OCI-LY1 (cell line): ENCODE measurements around the gene ALG8.

Experiments used
- H2AFZ ChIP-seq: fragments of 200-600 bp; sonication (generic), shearing (Covaris generic); 2 replicates; pipeline ENCODE4 v1.6.0; 2014; ENCODE audit warnings: antibody characterized with exemption, mild to moderate bottlenecking, low read length
- H3F3A ChIP-seq: fragments of 200-600 bp; sonication (generic), shearing (Covaris generic); 2 replicates; pipeline ENCODE4 v1.6.0; 2014; ENCODE audit warnings: mild to moderate bottlenecking, antibody characterized with exemption, low read length, moderate library complexity; ENCODE audit not compliant: insufficient read depth
- H3K27ac ChIP-seq: fragments of 200-600 bp; sonication (generic); 2 replicates; pipeline ENCODE4 v1.5.1; 2014; ENCODE audit warnings: low read length, mixed run types, mild to moderate bottlenecking, low read depth; ENCODE audit not compliant: poor library complexity, severe bottlenecking
- H3K27me3 ChIP-seq: fragments of 200-600 bp; sonication (generic); 2 replicates; pipeline ENCODE4 v1.6.0; 2014; ENCODE audit warnings: antibody characterized with exemption, mild to moderate bottlenecking, low read length, moderate library complexity; ENCODE audit not compliant: insufficient read depth
- H3K36me3 ChIP-seq: fragments of 200-600 bp; sonication (generic); 2 replicates; pipeline ENCODE4 v1.6.1; 2014; ENCODE audit warnings: mild to moderate bottlenecking, antibody characterized with exemption, low read length, moderate library complexity, mixed read lengths; ENCODE audit not compliant: insufficient read depth
- H3K4me1 ChIP-seq: fragments of 200-600 bp; sonication (generic); 2 replicates; pipeline ENCODE4 v1.5.1; 2014; ENCODE audit warnings: mild to moderate bottlenecking, low read length, moderate library complexity; ENCODE audit not compliant: insufficient read depth, severe bottlenecking
- H3K4me2 ChIP-seq: fragments of 200-600 bp; sonication (generic), shearing (Covaris generic); 2 replicates; pipeline ENCODE4 v1.6.1; 2014; ENCODE audit warnings: low read length
- H3K4me3 ChIP-seq: fragments of 200-600 bp; sonication (generic); 2 replicates; pipeline ENCODE4 v1.5.1; 2014; ENCODE audit warnings: low read length, low read depth, mild to moderate bottlenecking, mixed read lengths; ENCODE audit not compliant: poor library complexity, severe bottlenecking
- H3K79me2 ChIP-seq: fragments of 200-600 bp; shearing (Covaris generic); 2 replicates; pipeline ENCODE4 v1.6.1; 2016; ENCODE audit warnings: mixed run types, low read length, mixed read lengths; ENCODE audit not compliant: insufficient read depth
- H3K9ac ChIP-seq: fragments of 200-600 bp; sonication (generic), shearing (Covaris generic); 2 replicates; pipeline ENCODE4 v1.6.1; 2014; ENCODE audit warnings: mild to moderate bottlenecking, low read length, mixed read lengths
- H3K9me2 ChIP-seq: fragments of 200-600 bp; sonication (generic), shearing (Covaris generic); 2 replicates; pipeline ENCODE4 v1.6.1; 2014; ENCODE audit warnings: low read depth, mild to moderate bottlenecking, low read length, mixed read lengths
- H3K9me3 ChIP-seq: fragments of 200-600 bp; shearing (Covaris generic); 2 replicates; pipeline ENCODE4 v1.6.1; 2014; ENCODE audit warnings: low read length, mixed read lengths
- H4K20me1 ChIP-seq: fragments of 200-600 bp; sonication (generic), shearing (Covaris generic); 2 replicates; pipeline ENCODE4 v1.6.0; 2016; ENCODE audit warnings: mild to moderate bottlenecking, low read length; ENCODE audit not compliant: insufficient read depth
- EZH2 ChIP-seq: fragments of 200-600 bp; sonication (generic), shearing (Covaris generic); IDR thresholded peaks from 2 replicates; pipeline ENCODE4 v1.8.0; 2017; ENCODE audit warnings: borderline replicate concordance, mixed run types, mild to moderate bottlenecking, antibody characterized with exemption, low read length, moderate library complexity, mixed read lengths
- TF ChIP-seq, protein P1 (sequence below): fragments of 200-600 bp; sonication (generic), shearing (Covaris generic); IDR thresholded peaks from 2 replicates; pipeline ENCODE4 v1.5.1; 2017; ENCODE audit warnings: mild to moderate bottlenecking, antibody characterized with exemption, low read length, moderate library complexity, mixed read lengths

The ALG8 gene

GRCh38 chr11:78071717-78072116, 67.7 kb downstream of the ALG8 start:
- Histone ChIP-seq H3K27ac (no peak overlapping the region), H3K4me2 (no peak overlapping the region), H3K27me3 (no peaks in the 10 kb centered on the region), H4K20me1 (no peaks in the 10 kb centered on the region), H3K36me3 (peaks cover 59% of the 10 kb centered on the region), H3K79me2 (peaks cover 27% of the 10 kb centered on the region), H3K4me3 (no peak overlapping the region), H3K9ac (no peak overlapping the region), H3K9me3 (no peaks in the 10 kb centered on the region), H3F3A (no peaks in the 10 kb centered on the region), H2AFZ (no peak overlapping the region), H3K4me1 (peaks cover 5% of the 10 kb centered on the region), H3K9me2 (no peaks in the 10 kb centered on the region)
- no peak for TF ChIP-seq EZH2
- TF ChIP-seq, protein P1, sequence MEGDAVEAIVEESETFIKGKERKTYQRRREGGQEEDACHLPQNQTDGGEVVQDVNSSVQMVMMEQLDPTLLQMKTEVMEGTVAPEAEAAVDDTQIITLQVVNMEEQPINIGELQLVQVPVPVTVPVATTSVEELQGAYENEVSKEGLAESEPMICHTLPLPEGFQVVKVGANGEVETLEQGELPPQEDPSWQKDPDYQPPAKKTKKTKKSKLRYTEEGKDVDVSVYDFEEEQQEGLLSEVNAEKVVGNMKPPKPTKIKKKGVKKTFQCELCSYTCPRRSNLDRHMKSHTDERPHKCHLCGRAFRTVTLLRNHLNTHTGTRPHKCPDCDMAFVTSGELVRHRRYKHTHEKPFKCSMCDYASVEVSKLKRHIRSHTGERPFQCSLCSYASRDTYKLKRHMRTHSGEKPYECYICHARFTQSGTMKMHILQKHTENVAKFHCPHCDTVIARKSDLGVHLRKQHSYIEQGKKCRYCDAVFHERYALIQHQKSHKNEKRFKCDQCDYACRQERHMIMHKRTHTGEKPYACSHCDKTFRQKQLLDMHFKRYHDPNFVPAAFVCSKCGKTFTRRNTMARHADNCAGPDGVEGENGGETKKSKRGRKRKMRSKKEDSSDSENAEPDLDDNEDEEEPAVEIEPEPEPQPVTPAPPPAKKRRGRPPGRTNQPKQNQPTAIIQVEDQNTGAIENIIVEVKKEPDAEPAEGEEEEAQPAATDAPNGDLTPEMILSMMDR: no peak

DNA sequence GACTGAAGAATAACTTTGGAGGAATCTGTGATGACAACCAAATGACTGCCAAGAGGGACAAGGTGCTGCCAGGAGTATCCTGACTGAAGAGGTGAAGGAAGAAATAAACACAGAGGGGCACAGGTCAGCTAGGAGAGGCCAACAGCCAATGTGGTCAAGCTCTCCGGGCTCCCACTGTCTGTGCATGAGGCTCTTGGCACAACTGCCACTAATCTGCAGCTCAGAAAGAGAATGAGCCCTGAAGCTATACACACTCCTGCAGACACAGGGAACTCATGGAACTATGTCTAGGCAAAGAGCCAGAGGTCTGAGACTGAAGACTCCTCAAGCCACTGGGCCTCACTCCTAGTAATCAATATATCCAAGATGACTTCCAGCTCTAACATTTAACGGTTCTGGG, 68.8 kb downstream of the ALG8 start:
- H3K79me2 ChIP-seq: peaks cover 17% of the 10 kb centered on the region
- no peak overlapping the region for H3K4me3 ChIP-seq
- no peaks in the 10 kb centered on the region for H3K4me1 ChIP-seq
- no peak overlapping the region for H3K4me2 ChIP-seq
- no peaks in the 10 kb centered on the region for H4K20me1 ChIP-seq
- no peaks in the 10 kb centered on the region for H3F3A ChIP-seq
- peaks cover 56% of the 10 kb centered on the region for H3K36me3 ChIP-seq
- no peaks in the 10 kb centered on the region for H3K9me3 ChIP-seq
- no peaks in the 10 kb centered on the region for H3K27me3 ChIP-seq
- H2AFZ ChIP-seq: no peak overlapping the region
- TF ChIP-seq, protein P1: no peak
- no peak for TF ChIP-seq EZH2
- no peaks in the 10 kb centered on the region for H3K9me2 ChIP-seq
- no peak overlapping the region for H3K9ac ChIP-seq
- no peak overlapping the region for H3K27ac ChIP-seq

GRCh38 chr11:78069465-78069864, 70.0 kb downstream of the ALG8 start:
- no peaks in the 10 kb centered on the region for H3F3A ChIP-seq
- H3K9ac ChIP-seq: no peak overlapping the region
- H3K27ac ChIP-seq: no peak overlapping the region
- no peaks in the 10 kb centered on the region for H3K4me1 ChIP-seq
- peaks cover 6% of the 10 kb centered on the region; the same call in 1 of the 2 replicates for H3K79me2 ChIP-seq
- H3K27me3 ChIP-seq: no peaks in the 10 kb centered on the region
- H3K4me3 ChIP-seq: no peak overlapping the region
- H3K36me3 ChIP-seq: peaks cover 54% of the 10 kb centered on the region
- no peaks in the 10 kb centered on the region for H3K9me2 ChIP-seq
- no peak overlapping the region for H3K4me2 ChIP-seq
- no peak for TF ChIP-seq EZH2
- TF ChIP-seq, protein P1: no peak
- H2AFZ ChIP-seq: no peak overlapping the region
- H3K9me3 ChIP-seq: no peaks in the 10 kb centered on the region
- no peaks in the 10 kb centered on the region for H4K20me1 ChIP-seq
